Measurements from ENCODE around the gene PROX1. TPM values are rescaled to one million over a fixed set of nuclear protein-coding genes. Genes with fewer than 3 reads are reported as not detected.
"Not testable (repeated sequence)": the region's sequence is repeated elsewhere in the genome, so short reads cannot be mapped to it uniquely, and the experiment has no call there.

The PROX1 gene
- polyA plus RNA-seq, 1 donor (not counting 4 experiments of a cell fraction or from before 2014, with no cell fraction given): 0.20 TPM

DNA sequence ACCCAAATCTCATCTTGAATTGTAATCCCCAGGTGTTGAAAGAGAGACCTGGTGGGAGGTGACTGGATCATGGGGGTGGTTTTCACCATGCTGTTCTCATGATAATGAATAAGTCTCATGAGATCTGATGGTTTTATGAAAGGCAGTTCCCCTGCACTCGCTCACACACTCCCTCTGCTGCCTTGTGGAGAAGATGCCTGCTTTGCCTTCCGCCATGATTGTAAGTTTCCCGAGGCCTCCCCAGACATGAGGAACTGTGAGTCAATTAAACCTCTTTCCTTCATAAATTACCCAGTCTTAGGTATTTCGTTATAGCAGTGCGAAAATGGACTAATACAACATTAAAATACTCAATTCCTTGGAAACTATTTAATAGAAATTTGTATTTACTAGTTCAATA lies 99.2 kb downstream of the PROX1 start:
- Histone ChIP-seq H4K20me1 (ENCODE audit: control insufficient read depth, extremely low read depth, insufficient read depth, low read length) (no peaks in the 10 kb centered on the region), H3K9me1 (ENCODE audit: control insufficient read depth, extremely low read depth, insufficient read depth, low read length) (no peaks in the 10 kb centered on the region), H3K4me1 (ENCODE audit: control insufficient read depth, extremely low read depth, insufficient read depth, low read length) (no peaks in the 10 kb centered on the region), H3K4me2 (ENCODE audit: control insufficient read depth, extremely low read depth, insufficient read depth, low read depth, low read length) (no peak overlapping the region), H3K27me3 (ENCODE audit: control insufficient read depth, extremely low read depth, insufficient read depth, low read length) (no peaks in the 10 kb centered on the region), H3K36me3 (ENCODE audit: control insufficient read depth in 2 of 2, extremely low read depth in 1 of 2, insufficient read depth in 2 of 2, low read length in 2 of 2) (no peaks in the 10 kb centered on the region), H3K27ac (ENCODE audit: control insufficient read depth, insufficient read depth, low read length) (no peak overlapping the region), H3K9ac (ENCODE audit: control insufficient read depth, extremely low read depth, insufficient read depth, low read length) (no peak overlapping the region), H3K79me2 (ENCODE audit: control insufficient read depth, insufficient read depth, low read length) (no peaks in the 10 kb centered on the region), H3K4me3 (ENCODE audit: control insufficient read depth in 2 of 3, extremely low read depth in 1 of 3, insufficient read depth in 2 of 3, low read depth in 1 of 3, low read length in 3 of 3) (no peak overlapping the region), H2AFZ (ENCODE audit: control insufficient read depth, low read length) (no peak overlapping the region), H3K9me3 (ENCODE audit: control insufficient read depth, low read depth, low read length) (no peaks in the 10 kb centered on the region)
- dilution Hi-C loops (cut with MboI; ENCODE audit: extremely low pct_ligation_motif_present, low sequenced_read_pairs): no loop called here
- FAIRE-seq (no peak), DNase-seq (ENCODE audit: low read depth, low spot score) (no peak)
- TF ChIP-seq, protein P1, sequence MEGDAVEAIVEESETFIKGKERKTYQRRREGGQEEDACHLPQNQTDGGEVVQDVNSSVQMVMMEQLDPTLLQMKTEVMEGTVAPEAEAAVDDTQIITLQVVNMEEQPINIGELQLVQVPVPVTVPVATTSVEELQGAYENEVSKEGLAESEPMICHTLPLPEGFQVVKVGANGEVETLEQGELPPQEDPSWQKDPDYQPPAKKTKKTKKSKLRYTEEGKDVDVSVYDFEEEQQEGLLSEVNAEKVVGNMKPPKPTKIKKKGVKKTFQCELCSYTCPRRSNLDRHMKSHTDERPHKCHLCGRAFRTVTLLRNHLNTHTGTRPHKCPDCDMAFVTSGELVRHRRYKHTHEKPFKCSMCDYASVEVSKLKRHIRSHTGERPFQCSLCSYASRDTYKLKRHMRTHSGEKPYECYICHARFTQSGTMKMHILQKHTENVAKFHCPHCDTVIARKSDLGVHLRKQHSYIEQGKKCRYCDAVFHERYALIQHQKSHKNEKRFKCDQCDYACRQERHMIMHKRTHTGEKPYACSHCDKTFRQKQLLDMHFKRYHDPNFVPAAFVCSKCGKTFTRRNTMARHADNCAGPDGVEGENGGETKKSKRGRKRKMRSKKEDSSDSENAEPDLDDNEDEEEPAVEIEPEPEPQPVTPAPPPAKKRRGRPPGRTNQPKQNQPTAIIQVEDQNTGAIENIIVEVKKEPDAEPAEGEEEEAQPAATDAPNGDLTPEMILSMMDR (optimal IDR thresholded peaks at IDR 0.05 in 1 of 3, IDR thresholded peaks at IDR 0.05 in 1 of 3, conservative IDR thresholded peaks at IDR 0.05 in 1 of 3; ENCODE audit: extremely low read depth in 1 of 3, insufficient read depth in 2 of 3, low read length in 3 of 3): peak in 1 of 3 experiments; percentile 6
- no peak for TF ChIP-seq EZH2 (IDR thresholded peaks at IDR 0.05; ENCODE audit: low read length)

DNA sequence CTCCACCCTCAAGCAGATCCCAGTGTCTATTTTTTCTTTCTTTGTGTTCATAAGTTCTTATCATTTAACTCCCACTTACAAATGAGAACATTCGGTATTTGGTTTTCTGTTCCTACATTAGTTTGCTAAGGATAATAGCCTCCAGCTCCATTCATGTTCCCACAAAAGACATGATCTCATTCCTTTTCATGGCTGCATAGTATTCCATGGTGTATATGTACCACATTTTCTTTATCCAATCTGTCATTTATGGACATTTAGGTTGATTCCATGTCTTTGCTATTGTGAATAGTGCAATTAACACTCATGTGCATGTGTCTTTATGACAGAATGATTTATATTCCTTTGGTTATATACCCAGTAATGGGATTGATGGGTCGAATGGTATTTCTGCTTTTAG lies 101.2 kb downstream of the PROX1 start:
- H3K9me3 ChIP-seq (ENCODE audit: control insufficient read depth, low read depth, low read length); H3K9ac ChIP-seq (ENCODE audit: control insufficient read depth, extremely low read depth, insufficient read depth, low read length); H3K27me3 ChIP-seq (ENCODE audit: control insufficient read depth, extremely low read depth, insufficient read depth, low read length); H3K4me1 ChIP-seq (ENCODE audit: control insufficient read depth, extremely low read depth, insufficient read depth, low read length); H3K27ac ChIP-seq (ENCODE audit: control insufficient read depth, insufficient read depth, low read length); H3K36me3 ChIP-seq (ENCODE audit: control insufficient read depth in 2 of 2, extremely low read depth in 1 of 2, insufficient read depth in 2 of 2, low read length in 2 of 2); FAIRE-seq; H4K20me1 ChIP-seq (ENCODE audit: control insufficient read depth, extremely low read depth, insufficient read depth, low read length); H2AFZ ChIP-seq (ENCODE audit: control insufficient read depth, low read length); H3K4me2 ChIP-seq (ENCODE audit: control insufficient read depth, extremely low read depth, insufficient read depth, low read depth, low read length); DNase-seq (ENCODE audit: low read depth, low spot score); H3K79me2 ChIP-seq (ENCODE audit: control insufficient read depth, insufficient read depth, low read length); dilution Hi-C loops (cut with MboI; ENCODE audit: extremely low pct_ligation_motif_present, low sequenced_read_pairs); H3K4me3 ChIP-seq (ENCODE audit: control insufficient read depth in 2 of 3, extremely low read depth in 1 of 3, insufficient read depth in 2 of 3, low read depth in 1 of 3, low read length in 3 of 3); H3K9me1 ChIP-seq (ENCODE audit: control insufficient read depth, extremely low read depth, insufficient read depth, low read length): not testable (repeated sequence)

Measured in keratinocyte (primary cell).